ENCODE measurements around the gene C16orf54. TPM values are rescaled to one million over a fixed set of nuclear protein-coding genes. Genes with fewer than 3 reads are reported as not detected.
"Not testable (repeated sequence)": the region's sequence is repeated elsewhere in the genome, so short reads cannot be mapped to it uniquely, and the experiment has no call there.

Gene C16orf54
- total RNA-seq, 1 donor: not detected

DNA sequence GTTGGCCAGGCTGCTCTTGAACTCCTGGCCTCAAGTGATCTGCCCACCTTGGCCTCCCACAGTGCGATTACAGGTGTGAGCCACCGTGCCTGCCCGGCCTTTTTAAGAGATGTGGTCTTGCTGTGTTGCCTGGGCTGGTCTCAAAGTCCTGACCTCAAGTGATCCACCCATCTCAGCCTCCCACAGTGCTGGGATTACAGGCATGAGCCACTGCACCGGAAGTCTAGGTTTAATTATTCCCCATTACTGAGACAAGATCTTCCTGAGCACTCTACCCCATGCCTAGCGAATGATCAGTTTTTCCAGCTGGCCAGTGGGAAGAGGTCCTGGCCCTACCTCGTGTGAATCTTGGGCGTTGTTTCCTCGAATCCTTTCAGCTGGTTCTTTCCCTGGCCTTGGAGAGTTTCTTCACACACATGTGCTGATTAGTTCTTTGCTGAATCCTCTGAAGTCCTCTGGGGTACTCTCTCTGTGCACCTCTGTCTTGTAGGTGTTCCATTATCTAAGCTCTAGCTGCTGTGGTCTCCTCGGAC, 18.9 kb downstream of the C16orf54 start:
- no peak for TF ChIP-seq CTCF (IDR thresholded peaks at IDR 0.05; ENCODE audit: insufficient read depth, low read depth, low read length)

DNA sequence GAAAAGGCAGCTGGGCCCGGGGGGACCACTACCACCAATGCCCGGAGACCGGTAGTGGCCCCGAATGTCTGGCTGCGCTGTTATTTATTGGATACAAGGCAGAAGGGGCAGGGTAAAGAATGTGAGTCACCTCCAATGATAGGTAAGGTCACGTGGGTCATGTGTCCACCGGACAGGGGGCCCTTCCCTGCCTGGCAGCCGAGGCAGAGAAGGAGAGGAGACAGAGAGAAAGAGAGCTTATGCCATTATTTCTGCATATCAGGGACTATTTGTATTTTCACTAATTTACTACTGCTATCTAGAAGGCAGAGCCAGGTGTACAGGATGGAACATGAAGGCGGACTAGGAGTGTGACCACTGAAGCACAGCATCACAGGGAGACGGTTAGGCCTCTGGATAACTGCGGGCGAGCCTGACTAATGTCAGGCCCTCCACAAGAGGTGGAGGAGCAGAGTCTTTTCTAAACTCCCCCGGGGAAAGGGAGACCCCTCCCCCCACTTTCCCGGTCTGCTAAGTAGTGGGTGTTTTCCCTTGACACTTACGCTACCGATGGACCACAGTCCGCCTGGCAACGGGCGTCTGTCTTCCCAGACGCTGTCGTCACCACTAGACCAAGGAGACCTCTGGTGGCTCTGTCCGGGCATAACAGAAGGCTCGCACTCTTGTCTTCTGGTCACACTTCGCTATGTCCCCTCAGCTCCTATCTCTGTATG, 24.5 kb downstream of the C16orf54 start:
- DNase-seq (ENCODE audit: low read depth): peak; percentile 68
- TF ChIP-seq CTCF (IDR thresholded peaks at IDR 0.05; ENCODE audit: insufficient read depth, low read depth, low read length): peak; percentile 61
- H3K4me3 ChIP-seq (ENCODE audit: low read depth, low read length): not testable (repeated sequence)

More for the DNA sequence above, 18.9 kb downstream of the C16orf54 start:
- H3K4me3 ChIP-seq (ENCODE audit: low read depth, low read length): no peak overlapping the region
- DNase-seq (ENCODE audit: low read depth): no peak

GRCh38 chr16:29720703-29721102, 25.1 kb downstream of the C16orf54 start:
- H3K4me3 ChIP-seq (ENCODE audit: low read depth, low read length): no peak overlapping the region
- DNase-seq (ENCODE audit: low read depth): peak; percentile 11
- no peak for TF ChIP-seq CTCF (IDR thresholded peaks at IDR 0.05; ENCODE audit: insufficient read depth, low read depth, low read length)

- no peak for TF ChIP-seq CTCF (IDR thresholded peaks at IDR 0.05; ENCODE audit: insufficient read depth, low read depth, low read length)
- no peak for DNase-seq (ENCODE audit: low read depth)
- no peak overlapping the region for H3K4me3 ChIP-seq (ENCODE audit: low read depth, low read length)
Observed at GRCh38 chr16:29719063-29719462, 26.7 kb downstream of the C16orf54 start.

DNA sequence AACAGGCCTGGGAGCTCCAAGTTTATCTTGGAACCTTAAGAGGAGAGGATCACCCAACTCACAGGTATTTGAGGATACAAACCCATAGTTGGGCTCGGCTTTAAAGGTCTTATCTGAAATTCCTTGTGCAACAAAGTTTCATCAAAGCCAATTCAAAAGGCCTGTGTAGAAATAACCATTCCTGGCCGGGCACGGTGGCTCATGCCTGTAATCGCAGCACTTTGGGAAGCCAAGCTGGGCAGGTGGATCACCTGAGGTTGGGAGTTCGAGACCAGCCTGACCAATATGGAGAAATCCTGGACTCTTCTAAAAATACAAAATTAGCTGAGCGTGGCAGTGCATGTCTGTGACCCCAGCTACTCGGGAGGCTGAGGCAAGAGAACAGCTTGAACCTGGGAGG, 28.7 kb downstream of the C16orf54 start:
- no peak for TF ChIP-seq CTCF (IDR thresholded peaks at IDR 0.05; ENCODE audit: insufficient read depth, low read depth, low read length)
- H3K4me3 ChIP-seq (ENCODE audit: low read depth, low read length): no peak overlapping the region

GRCh38 chr16:29714972-29715371, 30.8 kb downstream of the C16orf54 start:
- no peak for TF ChIP-seq CTCF (IDR thresholded peaks at IDR 0.05; ENCODE audit: insufficient read depth, low read depth, low read length)
- H3K4me3 ChIP-seq (ENCODE audit: low read depth, low read length): no peak overlapping the region
- no peak for DNase-seq (ENCODE audit: low read depth)

More for the DNA sequence above, 28.7 kb downstream of the C16orf54 start:
- DNase-seq (ENCODE audit: low read depth): no peak

Data from fibroblast of villous mesenchyme (primary cell).